Colonic mucosa (tissue), 4 donors: ENCODE measurements around the gene DSTYK. TPM values are rescaled to one million over a fixed set of nuclear protein-coding genes. Genes with fewer than 3 reads are reported as not detected.
"Not testable (repeated sequence)": the region's sequence is repeated elsewhere in the genome, so short reads cannot be mapped to it uniquely, and the experiment has no call there.

ENCODE experiments used
- DNase-seq: peaks from one replicate; pipeline ENCODE4 v3.0.0-alpha.2; 2020
- H3K27ac ChIP-seq: fragments of 200-600 bp; one replicate; pipeline ENCODE4 v1.8.0; 2021
- H3K27me3 ChIP-seq: fragments of 200-600 bp; one replicate; pipeline ENCODE4 v1.8.0; 2021
- H3K36me3 ChIP-seq: fragments of 200-600 bp; one replicate; pipeline ENCODE4 v1.8.0; 2021
- H3K4me1 ChIP-seq: fragments of 200-600 bp; one replicate; pipeline ENCODE4 v1.8.0; 2021; ENCODE audit warnings: mild to moderate bottlenecking
- H3K4me3 ChIP-seq: fragments of 200-600 bp; one replicate; pipeline ENCODE4 v1.8.0; 2021
- H3K9ac ChIP-seq, 2 donors: one replicate each; pipeline ENCODE4 v1.7.0; 2013; ENCODE audit warnings: control low read depth in 2 of 2, low read depth in 2 of 2, low read length in 2 of 2
- H3K9me3 ChIP-seq: fragments of 200-600 bp; one replicate; pipeline ENCODE4 v1.8.0; 2021
- CTCF ChIP-seq: fragments of 200-600 bp; IDR thresholded peaks from one replicate; pipeline ENCODE4 v1.8.0; 2022; ENCODE audit warnings: antibody characterized with exemption, mild to moderate bottlenecking
- intact Hi-C: fragments of 100-400 bp; cut with DNase I; formaldehyde crosslinking; loops from one replicate; pipeline ENCODE4 v1.14.1; 2022
- total RNA-seq, 2 donors: library from RNA; stranded (reverse); fragmentation: NEBNext Ultra II Directional in 1 of 2; extraction: Animal tissue kit (Norgen Biotek cat#: 25700) in 1 of 2; gene quantifications; one replicate each; pipeline ENCODE4 v1.2.1, GENCODE V29; 2021
- donor health status: healthy.
- donor health status: DM: no; HTN: no; CAD: no.
- donor health status: DM: no; HTN: no; CAD: no.

DSTYK gene
- total RNA-seq, 2 donors from 2014 or later = 4.5 to 5.7 TPM

- no peak overlapping the region for H3K4me3 ChIP-seq
- H3K27me3 ChIP-seq = no peaks in the 10 kb centered on the region
- no peaks in the 10 kb centered on the region for H3K4me1 ChIP-seq
- DNase-seq = no peak
- H3K9me3 ChIP-seq = no peaks in the 10 kb centered on the region
- H3K9ac ChIP-seq = no peak overlapping the region
- TF ChIP-seq CTCF = no peak
- no peak overlapping the region for H3K27ac ChIP-seq
- intact Hi-C loops = no loop called here
- H3K36me3 ChIP-seq = no peaks in the 10 kb centered on the region
These were observed 28.6 kb downstream of the DSTYK start for GRCh38 chr1:205182930-205183329.

- DNase-seq, H3K36me3 ChIP-seq, H3K27ac ChIP-seq, H3K9ac ChIP-seq, H3K4me1 ChIP-seq, H3K27me3 ChIP-seq, H3K4me3 ChIP-seq, H3K9me3 ChIP-seq, intact Hi-C loops: not testable (repeated sequence)
These were observed 31.2 kb downstream of the DSTYK start for GRCh38 chr1:205180331-205180730.

GRCh38 chr1:205179842-205180241, 31.7 kb downstream of the DSTYK start:
- Histone ChIP-seq H3K27ac (no peak overlapping the region), H3K9ac (no peak overlapping the region), H3K4me1 (no peaks in the 10 kb centered on the region), H3K4me3 (no peak overlapping the region), H3K36me3 (no peaks in the 10 kb centered on the region), H3K27me3 (no peaks in the 10 kb centered on the region), H3K9me3 (no peaks in the 10 kb centered on the region)
- DNase-seq = no peak
- intact Hi-C loops = no loop called here
- TF ChIP-seq CTCF = no peak

DNA sequence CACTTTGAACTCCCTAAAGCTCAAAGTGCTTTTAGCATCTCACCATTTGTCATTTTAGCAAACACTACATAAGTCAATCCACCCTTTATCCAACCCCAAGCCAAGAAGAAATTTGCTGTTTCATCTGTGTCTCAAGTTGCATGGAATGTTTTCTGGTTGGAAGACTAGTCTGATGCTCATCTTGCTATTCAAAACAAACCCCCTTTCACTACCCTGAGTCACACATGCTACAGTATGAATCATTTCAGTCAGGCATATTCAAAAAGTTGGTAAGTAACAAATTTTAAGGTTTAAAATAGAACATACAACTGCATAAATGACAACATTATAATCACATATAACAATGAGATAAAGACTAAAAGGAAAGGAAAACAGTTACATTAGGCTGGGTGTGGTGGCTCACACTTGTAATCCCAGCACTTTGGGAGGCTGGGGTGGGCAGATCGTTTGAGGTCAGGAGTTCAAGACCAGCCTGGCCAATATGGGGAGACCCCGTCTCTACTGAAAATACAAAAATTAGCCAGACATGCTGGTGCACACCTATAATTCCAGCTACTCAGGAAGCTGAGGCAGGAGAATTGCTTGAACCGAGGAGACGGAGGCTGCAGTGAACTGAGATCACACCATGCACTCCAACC, 38.7 kb downstream of the DSTYK start:
- no peak overlapping the region for H3K27ac ChIP-seq

DNA sequence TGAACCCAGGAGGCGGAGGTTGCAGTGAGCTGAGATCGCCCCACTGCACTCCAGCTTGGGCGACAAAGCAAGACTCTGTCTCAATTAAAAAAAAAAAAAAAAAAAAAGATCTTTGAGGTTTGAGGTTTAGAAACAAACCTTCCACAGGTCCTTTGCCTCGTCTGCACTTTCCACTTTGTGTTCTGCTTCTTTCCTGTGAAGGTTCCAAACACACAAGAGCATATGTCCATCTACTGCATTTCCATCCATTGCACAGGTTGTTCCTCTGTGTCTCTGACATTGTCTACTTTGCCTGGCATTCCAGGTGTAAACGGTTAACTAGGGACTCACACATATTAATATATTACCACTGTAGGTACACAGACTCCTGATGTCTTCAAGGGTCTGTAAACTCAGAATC, 40.1 kb downstream of the DSTYK start:
- no peak for TF ChIP-seq CTCF
- H3K27ac ChIP-seq = no peak overlapping the region
- H3K9ac ChIP-seq = no peak overlapping the region
- no peaks in the 10 kb centered on the region for H3K4me1 ChIP-seq
- no peak overlapping the region for H3K4me3 ChIP-seq
- H3K9me3 ChIP-seq = no peaks in the 10 kb centered on the region
- H3K27me3 ChIP-seq = no peaks in the 10 kb centered on the region
- DNase-seq = no peak
- no peaks in the 10 kb centered on the region for H3K36me3 ChIP-seq
- intact Hi-C loops = no loop called here

More for the DNA sequence above, 38.7 kb downstream of the DSTYK start:
- no peak for TF ChIP-seq CTCF
- Histone ChIP-seq H3K4me3 (no peak overlapping the region), H3K27me3 (no peaks in the 10 kb centered on the region), H3K4me1 (no peaks in the 10 kb centered on the region), H3K36me3 (no peaks in the 10 kb centered on the region), H3K9ac (no peak overlapping the region), H3K9me3 (no peaks in the 10 kb centered on the region)
- DNase-seq = no peak
- intact Hi-C loops = no loop called here

GRCh38 chr1:205170532-205171269, 40.8 kb downstream of the DSTYK start:
- no peaks in the 10 kb centered on the region for H3K4me1 ChIP-seq
- no peaks in the 10 kb centered on the region for H3K9me3 ChIP-seq
- no peak overlapping the region for H3K27ac ChIP-seq
- no peak for TF ChIP-seq CTCF
- H3K4me3 ChIP-seq = no peak overlapping the region
- intact Hi-C loops = no loop called here
- no peaks in the 10 kb centered on the region for H3K27me3 ChIP-seq
- no peak for DNase-seq
- no peak overlapping the region for H3K9ac ChIP-seq
- H3K36me3 ChIP-seq = no peaks in the 10 kb centered on the region
